HEK293T (cell line): Measurements from ENCODE around the gene TSGA10.

ENCODE experiments used
- ARNT ChIP-seq: fragments of 450-650 bp; IDR thresholded peaks from 2 replicates; pipeline ENCODE4 v1.6.1; 2017; ENCODE audit warnings: mild to moderate bottlenecking
- CTBP1 ChIP-seq: fragments of 450-650 bp; IDR thresholded peaks from 2 replicates; pipeline ENCODE4 v1.6.1; 2016; ENCODE audit warnings: borderline replicate concordance
- ELF4 ChIP-seq: fragments of 450-650 bp; IDR thresholded peaks from 2 replicates; pipeline ENCODE4 v1.6.1; 2017; ENCODE audit warnings: antibody characterized with exemption
- FOXA1 ChIP-seq: fragments of 450-650 bp; IDR thresholded peaks from 2 replicates; pipeline ENCODE4 v1.6.1; 2016; ENCODE audit warnings: mild to moderate bottlenecking
- FOXM1 ChIP-seq: fragments of 450-650 bp; IDR thresholded peaks from 2 replicates; pipeline ENCODE4 v1.6.1; 2017; ENCODE audit warnings: mild to moderate bottlenecking, borderline replicate concordance
- LEF1 ChIP-seq: fragments of 450-650 bp; IDR thresholded peaks from 2 replicates; pipeline ENCODE4 v1.6.1; 2017; ENCODE audit warnings: mild to moderate bottlenecking, borderline replicate concordance
- NFRKB ChIP-seq: fragments of 450-650 bp; IDR thresholded peaks from 2 replicates; pipeline ENCODE4 v1.6.1; 2016; ENCODE audit warnings: mild to moderate bottlenecking, moderate library complexity
- SP1 ChIP-seq: fragments of 450-650 bp; IDR thresholded peaks from 2 replicates; pipeline ENCODE4 v1.6.1; 2017

DNA sequence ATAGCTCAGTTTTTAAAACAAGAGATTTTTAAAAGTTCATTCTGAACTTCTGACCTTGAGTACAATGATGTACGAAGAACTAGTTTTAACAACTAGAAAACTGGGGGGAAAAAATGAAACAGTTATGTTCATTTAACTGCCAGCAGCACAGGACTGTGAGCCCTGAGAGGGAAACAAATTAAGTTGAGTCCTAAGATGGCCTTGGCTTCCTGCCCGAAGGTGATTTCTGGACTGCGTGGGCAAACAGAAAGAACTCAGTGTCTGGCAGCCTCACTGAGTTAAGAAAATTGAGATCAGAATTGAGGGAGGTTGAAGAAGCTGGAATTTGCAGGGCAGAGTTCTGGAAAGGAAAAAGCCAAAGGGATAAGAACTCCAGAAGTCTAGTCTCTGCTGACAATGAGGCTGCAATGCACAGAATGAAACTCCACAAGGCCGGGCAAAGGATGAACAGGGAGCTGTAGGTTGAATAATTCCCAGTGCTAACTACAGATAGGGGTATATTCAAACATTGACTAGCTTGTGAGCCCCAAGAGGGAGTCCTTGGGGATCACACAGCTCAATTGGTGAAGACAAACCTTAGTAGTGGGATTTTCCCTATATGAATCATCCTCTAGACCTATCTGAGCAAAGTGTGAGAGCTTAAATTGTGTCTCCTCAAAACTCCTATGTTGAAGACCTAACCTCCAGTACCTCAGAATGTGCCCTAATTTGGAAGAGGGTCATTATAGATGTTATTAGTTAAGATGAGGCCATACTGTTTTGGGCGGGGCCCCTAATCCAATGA lies 205.6 kb downstream of the TSGA10 start:
- TF ChIP-seq CTBP1 (no peak), SP1 (no peak), ELF4 (no peak), ARNT (no peak), LEF1 (no peak), FOXA1 (no peak), NFRKB (no peak), FOXM1 (no peak)
